ENCODE measurements around the gene PLPPR4.
"Not testable (repeated sequence)": the region's sequence is repeated elsewhere in the genome, so short reads cannot be mapped to it uniquely, and the experiment has no call there.

The PLPPR4 gene

DNA sequence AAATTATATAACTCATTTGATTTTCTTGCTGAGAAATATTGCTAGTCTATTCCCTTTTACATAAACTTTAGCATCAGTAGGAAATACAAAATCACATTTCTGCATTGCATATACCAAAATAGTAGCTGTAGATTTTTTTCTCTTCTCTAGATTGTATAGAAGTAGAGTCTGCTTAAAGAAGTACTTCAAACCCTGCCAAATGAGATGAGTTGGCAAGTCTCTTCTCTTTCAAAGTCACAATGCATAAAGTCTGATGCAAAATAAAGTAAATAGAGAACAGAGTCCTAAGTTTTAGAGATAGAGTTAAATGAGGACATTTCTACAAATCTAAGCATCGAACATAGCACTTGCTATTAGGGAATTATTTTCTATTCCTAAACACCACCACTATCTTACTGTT lies 6.4 kb downstream of the PLPPR4 start:
- DNase-seq = no peak

DNA sequence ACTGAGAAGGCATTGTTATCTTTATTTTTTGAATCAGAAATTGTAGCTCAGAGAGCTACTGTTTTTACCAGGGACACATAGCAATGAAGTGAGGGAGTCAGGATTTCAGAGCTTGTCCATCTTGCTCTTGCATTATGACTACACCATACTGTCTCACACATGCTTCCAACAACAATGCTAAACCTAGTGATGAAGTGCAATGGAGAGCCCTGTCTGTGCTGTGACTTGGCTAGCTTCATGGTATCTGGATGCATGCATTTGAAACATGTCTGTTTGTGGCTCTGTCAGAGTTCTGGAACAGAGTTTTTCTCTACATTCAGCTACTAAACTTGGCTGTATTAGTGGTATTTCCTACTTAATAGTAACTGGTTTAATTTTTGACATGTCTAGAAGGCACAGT lies 7.0 kb downstream of the PLPPR4 start:
- DNase-seq = no peak

DNA sequence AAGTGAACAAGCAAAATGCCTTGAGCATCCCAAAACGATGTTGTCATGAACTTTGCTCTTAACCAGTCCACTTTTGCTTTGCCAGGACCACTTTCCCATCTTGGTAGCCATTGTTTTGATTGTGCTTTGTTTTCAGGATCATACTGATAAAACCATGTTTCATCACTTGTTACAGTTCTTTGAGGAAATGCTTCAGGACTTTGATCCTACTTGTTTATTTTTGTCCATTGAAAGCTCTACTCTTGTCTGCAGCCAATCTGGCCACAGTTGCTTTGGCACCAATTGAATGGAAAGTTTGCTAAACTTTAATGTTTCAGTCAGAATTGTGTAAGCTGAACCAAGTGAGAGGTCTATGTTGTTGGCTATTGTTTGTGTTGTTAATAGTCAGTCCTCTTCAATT lies 12.8 kb downstream of the PLPPR4 start:
- DNase-seq = no peak

DNA sequence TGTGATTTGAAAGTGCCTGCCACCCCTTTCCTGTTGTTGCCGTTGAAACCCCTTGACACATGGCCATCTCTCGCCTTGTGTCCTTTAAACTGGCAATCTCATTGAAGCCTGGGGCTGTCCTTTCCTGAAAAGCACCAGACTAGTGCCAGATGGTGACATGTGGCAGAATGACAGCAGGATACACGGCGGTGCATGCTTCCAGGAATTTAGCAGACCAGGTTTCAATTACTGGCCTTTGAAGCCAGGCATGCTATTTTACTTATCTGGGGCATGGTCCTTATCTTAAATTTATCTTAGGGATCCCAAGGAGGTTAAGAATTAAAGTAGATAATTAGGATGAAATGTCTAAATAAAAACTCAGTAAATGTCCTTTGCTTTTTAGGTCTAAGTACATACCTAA lies 15.2 kb downstream of the PLPPR4 start:
- no peak for DNase-seq

DNA sequence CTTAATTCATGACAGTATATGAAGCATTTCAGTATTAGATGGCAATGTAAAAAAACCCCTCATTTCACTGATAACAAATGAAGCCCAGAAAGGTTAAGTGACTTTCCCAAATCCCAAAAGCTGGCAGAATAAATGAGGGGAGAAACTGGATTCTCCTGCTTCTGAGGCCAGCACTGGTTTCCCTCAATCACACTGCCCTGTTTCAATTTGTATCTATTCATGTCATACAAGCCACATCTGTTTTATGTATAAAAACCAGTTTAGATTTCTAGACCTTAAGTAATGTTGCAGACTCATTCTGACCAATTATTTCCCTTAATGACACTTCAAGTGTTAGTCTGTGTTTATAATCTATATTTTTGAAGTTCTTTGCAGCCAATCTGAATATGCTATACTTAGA lies 16.8 kb downstream of the PLPPR4 start:
- no peak for DNase-seq

DNA sequence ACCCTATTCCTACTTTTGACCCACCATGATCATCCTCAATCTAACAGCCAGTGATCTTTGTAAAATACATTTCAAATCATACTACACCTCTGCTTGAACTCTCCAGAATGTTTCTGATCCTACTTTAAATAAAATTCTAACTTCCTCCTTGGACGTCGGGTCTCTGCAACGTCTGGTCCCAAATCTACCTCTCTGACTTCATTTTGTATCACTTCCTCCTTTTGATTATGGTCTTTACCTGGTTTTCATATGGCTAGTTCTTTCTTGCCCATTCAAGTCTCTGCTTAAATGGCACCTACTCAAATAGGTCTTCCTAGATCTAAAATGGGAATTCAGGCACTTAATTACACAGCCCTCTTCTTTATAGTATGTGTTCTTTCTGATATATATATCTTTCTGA lies 18.2 kb downstream of the PLPPR4 start:
- no peak for DNase-seq

DNA sequence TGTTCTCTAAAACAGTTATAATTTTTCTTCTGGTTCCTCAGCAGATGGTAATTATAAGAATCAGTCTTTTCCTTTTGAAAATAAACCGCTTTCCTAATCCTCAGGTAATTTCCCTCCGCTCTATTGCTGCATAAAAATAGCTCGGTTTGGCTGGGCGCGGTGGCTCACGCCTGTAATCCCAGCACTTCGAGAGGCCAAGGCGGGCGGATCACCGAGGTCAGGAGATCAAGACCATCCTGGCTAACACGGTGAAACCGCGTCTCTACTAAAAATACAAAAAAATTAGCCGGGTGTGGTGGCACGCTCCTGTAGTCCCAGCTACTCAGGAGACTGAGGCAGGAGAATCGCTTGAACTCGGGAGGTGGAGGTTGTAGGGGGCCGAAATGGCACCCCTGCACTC lies 19.2 kb downstream of the PLPPR4 start:
- DNase-seq = not testable (repeated sequence)

DNA sequence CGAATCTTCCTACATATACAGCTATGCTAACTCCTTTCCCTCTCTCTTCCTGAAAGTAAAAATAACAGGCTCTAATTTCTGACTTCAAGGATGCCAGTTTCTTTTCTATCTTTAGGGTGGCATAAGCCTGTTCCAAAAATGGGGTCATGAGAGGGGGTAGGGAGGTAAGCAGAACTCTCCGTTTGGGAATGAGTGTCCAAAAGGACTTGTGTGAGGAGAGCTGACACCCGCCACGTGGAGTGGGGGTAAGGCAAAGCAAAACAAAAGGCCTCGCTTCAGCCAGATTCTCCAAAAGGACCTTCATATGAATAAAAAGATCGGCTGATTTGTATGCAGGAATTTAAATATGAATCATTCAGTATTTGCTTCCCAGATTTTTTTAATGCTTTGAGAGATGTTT lies 28.6 kb downstream of the PLPPR4 start:
- DNase-seq = no peak

DNA sequence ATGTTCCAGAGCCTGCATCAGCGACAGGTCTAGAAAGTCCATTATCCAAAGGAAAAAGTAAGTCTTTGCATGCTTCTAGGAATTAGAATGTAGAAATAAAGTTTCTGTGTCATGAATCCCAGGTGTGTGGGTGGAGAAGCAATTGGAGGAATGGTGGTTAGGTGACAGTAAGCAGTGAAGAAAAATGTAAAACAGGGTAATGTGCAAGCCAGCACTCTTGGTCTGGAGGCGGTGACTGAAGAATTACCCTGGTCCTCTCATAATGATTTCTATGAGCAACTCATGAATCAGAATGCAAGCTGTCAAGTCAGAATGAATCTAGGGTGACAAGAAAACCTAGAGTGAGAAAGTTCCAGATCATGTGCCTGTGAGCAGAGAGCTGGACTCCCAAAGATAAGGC lies 33.6 kb downstream of the PLPPR4 start:
- no peak for DNase-seq

DNA sequence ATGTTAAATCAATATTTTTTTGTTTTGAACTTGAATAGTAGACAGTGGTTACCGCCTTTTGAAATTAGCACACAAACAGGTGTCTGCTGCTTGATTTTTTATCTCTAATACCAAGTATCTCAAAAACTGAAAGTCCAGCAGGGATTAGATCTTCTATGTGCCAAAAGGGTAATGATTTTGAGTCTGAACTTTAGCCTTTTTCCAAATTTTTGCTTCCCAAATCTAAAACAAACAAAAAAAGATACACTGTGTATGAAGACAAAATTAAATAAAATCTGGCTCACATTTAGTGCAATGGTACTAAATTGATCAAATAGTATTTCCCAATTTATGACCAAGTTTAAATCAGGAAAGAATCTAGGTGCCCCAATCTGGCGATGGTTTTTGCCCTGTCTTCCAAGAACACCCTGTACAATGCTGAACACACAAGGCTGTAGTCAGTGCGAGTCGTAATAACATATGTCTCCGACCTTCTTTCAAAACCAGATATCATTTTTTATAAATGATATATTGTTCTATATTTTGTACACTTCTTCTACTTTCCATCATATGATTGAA lies 40.5 kb downstream of the PLPPR4 start:
- DNase-seq = no peak

DNA sequence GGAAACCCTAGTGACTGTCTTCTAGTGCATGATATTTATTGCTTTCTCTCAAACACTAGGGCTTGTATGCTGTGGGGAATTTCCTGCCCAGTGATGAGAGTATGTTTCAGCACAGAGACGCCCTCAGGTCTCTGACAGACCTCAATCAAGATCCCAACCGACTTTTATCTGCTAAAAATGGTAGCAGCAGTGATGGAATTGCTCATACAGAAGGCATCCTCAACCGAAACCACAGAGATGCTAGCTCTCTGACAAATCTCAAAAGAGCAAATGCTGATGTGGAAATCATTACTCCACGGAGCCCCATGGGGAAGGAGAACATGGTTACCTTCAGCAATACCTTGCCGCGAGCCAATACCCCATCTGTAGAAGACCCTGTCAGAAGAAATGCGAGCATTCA lies 41.3 kb downstream of the PLPPR4 start:
- DNase-seq = no peak

DNA sequence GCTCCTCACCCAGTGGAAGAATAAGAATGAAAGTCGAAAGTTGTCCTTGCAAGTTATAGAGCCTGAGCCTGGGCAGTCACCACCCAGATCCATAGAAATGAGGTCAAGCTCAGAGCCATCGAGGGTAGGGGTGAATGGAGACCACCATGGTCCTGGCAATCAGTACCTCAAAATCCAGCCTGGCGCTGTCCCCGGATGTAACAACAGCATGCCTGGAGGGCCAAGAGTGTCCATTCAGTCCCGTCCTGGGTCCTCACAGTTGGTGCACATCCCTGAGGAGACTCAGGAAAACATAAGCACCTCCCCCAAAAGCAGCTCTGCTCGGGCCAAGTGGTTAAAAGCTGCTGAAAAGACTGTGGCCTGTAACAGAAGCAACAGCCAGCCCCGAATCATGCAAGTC lies 41.8 kb downstream of the PLPPR4 start:
- DNase-seq = no peak

DNA sequence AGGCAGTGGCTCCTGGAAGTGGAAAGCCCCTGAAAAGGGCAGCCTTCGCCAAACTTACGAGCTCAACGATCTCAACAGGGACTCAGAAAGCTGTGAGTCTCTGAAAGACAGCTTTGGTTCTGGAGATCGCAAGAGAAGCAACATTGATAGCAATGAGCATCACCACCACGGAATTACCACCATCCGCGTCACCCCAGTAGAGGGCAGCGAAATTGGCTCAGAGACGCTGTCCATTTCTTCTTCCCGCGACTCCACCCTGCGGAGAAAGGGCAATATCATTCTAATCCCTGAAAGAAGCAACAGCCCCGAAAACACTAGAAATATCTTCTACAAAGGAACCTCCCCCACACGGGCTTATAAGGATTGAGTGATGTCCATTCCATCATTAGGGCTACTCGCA lies 42.4 kb downstream of the PLPPR4 start:
- no peak for DNase-seq

DNA sequence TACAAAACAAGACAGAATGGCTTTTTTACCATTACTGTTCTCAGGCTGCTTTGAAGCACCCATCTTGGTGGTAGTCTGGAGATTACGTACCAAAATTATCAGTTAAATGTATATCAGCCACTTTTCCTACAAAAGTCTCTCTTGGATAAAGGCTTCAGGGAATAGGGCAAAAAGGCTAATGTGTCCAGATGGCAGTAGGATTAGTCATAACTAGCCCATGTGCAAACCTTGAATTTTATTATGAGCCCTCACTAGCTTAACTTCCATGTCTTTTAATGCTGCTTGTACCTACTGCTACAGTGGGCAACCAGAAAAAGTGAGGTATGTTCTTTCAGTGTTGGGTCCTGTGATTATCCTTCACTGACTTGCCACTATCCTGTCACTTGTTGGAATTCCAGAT lies 51.0 kb downstream of the PLPPR4 start:
- no peak for DNase-seq

DNA sequence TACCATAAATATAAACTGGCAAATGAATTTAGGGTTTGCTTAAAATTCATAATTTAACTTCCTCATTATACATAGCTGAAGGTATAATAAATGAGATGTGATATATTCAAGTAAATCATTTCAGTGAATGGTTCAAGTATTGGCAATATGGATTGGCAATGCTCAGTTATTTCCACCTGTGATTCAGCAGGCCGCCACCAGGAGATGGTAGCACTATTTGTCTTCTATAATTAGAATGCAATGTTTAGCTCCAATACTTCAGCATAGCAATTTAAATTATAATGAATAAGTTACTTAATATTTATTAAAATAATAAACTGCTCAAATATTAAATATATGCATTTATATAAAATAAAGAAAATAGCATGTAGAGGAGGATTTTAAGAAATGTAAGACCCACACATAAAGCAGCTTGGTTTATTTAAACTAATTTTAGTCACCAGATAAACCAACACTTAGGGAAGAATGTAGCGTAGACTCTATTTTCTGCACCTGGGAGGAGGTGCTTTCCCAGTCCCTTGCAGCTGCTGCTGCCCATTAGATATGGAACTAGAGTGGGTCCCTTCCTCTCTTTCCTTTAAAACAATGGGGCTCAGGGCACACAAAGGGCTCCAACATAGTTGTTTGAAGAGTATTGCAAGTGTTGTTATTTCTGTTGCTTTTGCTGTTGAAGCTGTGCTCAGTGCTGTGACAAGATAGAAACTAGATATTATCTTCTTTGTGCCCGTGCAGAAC lies 62.1 kb downstream of the PLPPR4 start:
- DNase-seq = no peak

DNA sequence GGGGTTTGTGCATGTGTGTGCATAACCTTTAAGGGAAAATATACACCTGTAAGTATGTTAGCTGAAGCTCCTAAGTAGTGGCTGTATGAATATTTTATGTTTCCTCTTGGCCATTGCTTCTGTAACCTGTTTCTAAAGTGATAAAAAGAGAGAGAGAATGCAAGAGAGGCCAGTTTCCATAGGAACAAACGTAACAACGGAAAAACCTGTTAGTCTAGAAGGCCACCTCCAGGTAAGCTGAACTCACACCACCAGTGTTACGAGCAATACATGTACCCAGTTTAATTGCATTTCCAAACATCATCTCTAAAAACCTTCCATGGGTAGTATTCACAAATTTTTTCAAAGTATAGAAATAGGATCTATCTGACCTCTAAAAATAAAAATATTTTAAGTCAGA lies 63.1 kb downstream of the PLPPR4 start:
- no peak for DNase-seq

DNA sequence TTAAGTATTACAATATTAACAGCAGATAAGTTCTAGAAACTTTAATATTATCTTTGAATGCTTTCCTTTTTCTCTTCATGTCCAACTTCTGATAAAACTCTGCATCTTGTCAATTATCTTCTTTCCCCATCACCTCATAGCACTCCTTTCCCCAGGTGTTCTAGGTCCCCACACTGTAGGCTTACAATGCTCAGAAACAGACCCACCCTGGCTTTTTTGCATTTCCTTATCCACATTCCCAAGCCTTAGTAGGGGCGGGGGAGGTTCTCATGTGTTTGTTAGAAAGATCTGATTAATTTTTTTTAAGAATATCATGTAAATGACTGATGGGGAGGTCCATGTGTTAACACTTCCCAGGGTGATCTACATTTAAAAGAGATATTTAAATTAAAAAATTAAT lies 63.9 kb downstream of the PLPPR4 start:
- DNase-seq = no peak

DNA sequence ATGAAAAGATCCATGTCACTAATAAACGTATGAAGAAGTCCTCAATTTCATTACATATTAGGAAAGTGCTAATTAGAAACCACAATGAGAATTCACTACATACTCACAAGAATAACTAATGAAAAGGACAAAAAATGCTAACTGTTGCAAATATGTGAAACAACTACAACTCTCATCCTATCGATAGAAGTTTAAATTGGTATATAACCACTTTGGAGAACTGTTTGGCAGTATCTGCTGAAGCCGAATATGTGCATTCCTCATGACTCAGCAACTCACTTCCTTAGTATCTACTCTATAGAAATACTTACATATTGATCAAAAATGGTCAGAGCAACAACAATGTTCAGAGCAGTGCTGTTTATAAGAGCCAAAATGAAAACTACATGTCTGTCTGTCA lies 66.8 kb downstream of the PLPPR4 start:
- no peak for DNase-seq

DNA sequence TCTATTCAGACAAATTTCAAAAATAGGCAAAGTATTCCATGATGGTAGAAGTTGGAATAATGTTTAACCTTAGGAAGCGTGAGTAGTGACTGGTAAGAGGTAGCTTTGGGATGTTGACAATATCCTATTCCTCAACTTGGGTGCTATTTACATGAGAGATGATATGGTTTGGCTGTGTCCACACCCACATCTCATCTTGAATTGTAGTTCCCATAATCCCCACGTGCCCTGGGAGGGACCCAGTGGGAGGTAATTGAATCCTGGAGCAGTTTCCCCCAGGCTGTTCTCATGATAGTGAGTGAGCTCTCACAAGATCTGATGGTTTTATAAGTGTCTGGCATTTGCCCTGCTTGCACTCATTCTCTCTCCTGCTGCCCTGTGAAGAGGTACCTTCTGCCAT lies 67.3 kb downstream of the PLPPR4 start:
- DNase-seq = no peak

DNA sequence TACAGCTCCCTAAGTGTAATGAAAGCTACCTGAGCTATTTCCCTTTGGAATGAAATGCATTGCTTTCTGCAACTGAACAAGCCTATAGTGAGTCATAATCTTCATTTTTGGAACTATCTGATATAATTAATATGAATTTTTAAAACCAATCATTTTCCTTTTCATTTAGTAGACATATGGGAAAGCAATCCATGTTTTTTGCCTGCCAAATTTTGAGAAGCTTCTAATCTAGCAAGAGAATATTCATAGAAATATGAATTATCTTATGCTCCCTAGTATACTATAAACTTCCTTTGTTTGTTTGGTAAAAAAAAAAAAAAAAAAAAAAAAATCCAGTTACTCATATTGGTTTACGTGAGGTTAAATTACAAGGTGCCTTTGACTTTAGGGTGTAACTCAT lies 68.3 kb downstream of the PLPPR4 start:
- no peak for DNase-seq

DNA sequence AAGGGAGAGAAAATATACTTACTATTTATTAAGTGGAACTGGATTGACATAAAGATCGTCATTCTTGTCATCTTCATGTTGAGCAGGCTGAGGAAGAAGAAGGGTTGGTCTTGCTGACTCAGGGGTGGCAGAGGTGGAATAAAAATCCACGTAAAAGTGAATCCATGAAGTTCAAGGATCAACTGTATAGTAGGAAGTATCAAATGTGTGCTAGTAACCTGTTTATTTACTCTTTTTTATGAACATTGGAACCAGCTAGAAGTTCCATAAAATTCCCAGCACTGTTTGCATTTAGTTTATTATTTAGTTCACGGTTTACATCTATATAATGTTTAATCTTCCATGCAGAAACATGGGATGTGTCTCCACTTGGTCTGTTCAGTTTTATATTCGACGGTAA lies 70.7 kb downstream of the PLPPR4 start:
- no peak for DNase-seq

DNA sequence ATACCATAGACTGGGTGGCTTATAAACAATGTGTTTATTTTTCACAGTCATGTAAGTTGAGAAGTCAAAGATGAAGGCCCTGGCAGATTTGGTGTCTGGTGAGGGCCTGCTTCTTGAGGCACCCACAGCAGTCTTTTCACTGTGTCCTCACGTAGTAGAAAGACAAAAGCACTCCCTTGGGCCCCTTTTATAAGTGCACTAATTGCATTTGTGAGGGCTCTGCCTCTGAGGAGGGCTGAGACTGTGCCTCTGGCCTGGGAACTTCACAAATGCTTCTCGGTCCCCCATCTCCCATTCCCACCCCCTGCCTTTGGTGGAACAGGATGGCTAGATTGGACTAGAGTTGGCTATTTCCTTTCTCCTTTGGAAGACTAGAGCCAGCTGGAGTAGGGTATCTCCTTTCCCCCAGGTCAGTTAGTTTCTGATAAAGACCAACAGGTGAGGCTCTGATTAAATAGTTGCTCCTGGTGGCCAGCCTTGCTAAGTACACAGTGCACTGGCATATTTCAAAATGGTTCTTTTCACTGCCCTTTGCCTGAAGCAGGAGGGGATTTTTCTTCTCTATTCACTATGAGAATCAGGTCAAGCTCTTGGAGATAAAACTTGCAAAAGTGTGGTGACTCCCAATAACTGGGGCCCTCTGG lies 82.9 kb downstream of the PLPPR4 start:
- no peak for DNase-seq

DNA sequence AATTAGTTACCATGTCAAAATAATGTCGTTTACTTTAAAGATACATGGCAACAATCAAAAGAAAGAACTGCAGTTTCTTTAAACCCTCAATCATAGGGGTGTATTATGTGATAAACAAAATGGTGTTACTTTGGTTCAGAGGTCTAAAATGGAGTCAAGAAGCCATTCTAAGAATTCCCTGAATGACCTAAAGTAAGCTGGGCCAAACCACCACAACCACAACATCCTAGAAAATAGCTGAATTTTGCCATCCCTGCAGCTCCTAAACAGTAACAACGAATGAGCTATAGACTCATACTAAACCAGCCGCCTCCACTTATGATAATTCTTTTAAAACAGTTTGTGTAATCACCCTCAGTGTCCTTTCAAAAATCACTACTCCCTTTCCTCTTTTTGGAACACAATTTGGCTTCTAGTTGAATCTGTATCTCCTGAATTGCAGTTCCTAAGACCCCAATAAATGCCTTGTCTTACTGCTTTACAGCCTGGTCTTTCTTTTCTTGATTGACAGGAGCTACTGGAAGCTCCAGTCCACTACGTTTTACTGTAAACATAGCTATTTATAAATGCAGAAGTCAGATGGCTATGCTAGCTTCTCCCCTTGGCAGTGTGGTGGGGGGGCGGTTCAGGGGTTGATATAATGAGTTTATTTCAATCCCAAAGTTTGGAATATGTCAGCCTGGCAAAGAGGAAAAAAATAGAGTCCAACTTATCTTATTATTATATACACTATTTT lies 84.3 kb downstream of the PLPPR4 start:
- no peak for DNase-seq

DNA sequence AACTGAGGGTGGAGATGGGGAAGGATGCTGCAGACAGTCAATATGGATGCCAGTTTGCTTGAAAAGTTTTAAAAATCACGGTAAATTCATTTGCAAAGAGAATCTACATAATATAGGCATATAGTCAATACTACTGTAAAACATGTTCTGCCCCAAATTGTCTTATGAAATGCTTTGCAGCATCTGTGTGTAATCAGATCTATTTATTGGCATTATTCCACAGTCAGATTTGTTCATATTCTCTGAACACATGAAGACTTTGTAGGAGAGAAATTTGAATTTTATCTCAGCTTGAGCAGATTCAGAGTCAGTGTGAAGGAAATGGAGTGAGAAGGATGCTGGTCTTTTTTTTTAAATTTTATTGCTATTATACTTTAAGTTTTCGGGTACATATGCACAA lies 88.5 kb downstream of the PLPPR4 start:
- DNase-seq = no peak
